Liver (tissue), 9 donors: ENCODE data around the gene WDR59. TPM values are rescaled to one million over a fixed set of nuclear protein-coding genes. Genes with fewer than 3 reads are reported as not detected.
A peak's percentile ranks its signal among the peaks of the same experiment; 100 is the strongest.
"Not testable (repeated sequence)": the region's sequence is repeated elsewhere in the genome, so short reads cannot be mapped to it uniquely, and the experiment has no call there.

Experiments used
- DNase-seq: peaks from one replicate; pipeline ENCODE4 v3.0.0-alpha.2; 2017; ENCODE audit warnings: low spot score
- H3K27ac ChIP-seq, 2 donors: one replicate each; pipeline ENCODE4 v1.7.0; 2013; ENCODE audit warnings: inconsistent platforms in 2 of 2, low read length in 2 of 2, control low read depth in 1 of 2, low read depth in 1 of 2, mild to moderate bottlenecking in 1 of 2
- H3K27me3 ChIP-seq, 4 donors: one replicate each; pipeline versions ENCODE4 v1.6.1 to v1.7.0; 2013; ENCODE audit warnings: low read length in 3 of 4, inconsistent platforms in 1 of 4, mild to moderate bottlenecking in 1 of 4, moderate library complexity in 1 of 4; ENCODE audit not compliant: control insufficient read depth in 4 of 4, insufficient read depth in 4 of 4
- H3K36me3 ChIP-seq, 4 donors: one replicate each; pipeline versions ENCODE4 v1.6.1 to v1.7.0; 2013; ENCODE audit warnings: low read length in 3 of 4, mild to moderate bottlenecking in 3 of 4, low read depth in 1 of 4, moderate library complexity in 1 of 4; ENCODE audit not compliant: control insufficient read depth in 4 of 4, insufficient read depth in 3 of 4
- H3K4me1 ChIP-seq, 4 donors: one replicate each; pipeline versions ENCODE4 v1.6.1 to v1.7.0; 2013; ENCODE audit warnings: low read length in 3 of 4, mild to moderate bottlenecking in 3 of 4, moderate library complexity in 1 of 4; ENCODE audit not compliant: control insufficient read depth in 4 of 4, insufficient read depth in 4 of 4
- H3K4me3 ChIP-seq, 3 donors: one replicate each; pipeline versions ENCODE4 v1.6.1 to v1.7.0; 2013; ENCODE audit warnings: low read length in 3 of 3, control low read depth in 1 of 3, low read depth in 1 of 3, mild to moderate bottlenecking in 1 of 3
- H3K9ac ChIP-seq, 2 donors: one replicate each; pipeline ENCODE4 v1.7.0; 2013; ENCODE audit warnings: low read length in 2 of 2, mild to moderate bottlenecking in 2 of 2, moderate library complexity in 2 of 2, control low read depth in 1 of 2, low read depth in 1 of 2
- H3K9me3 ChIP-seq, 4 donors: one replicate each; pipeline versions ENCODE4 v1.6.1 to v1.7.0; 2013; ENCODE audit warnings: low read length in 3 of 4; ENCODE audit not compliant: control insufficient read depth in 4 of 4
- ATF3 ChIP-seq: IDR thresholded peaks from 2 replicates; pipeline ENCODE4 v1.6.1; 2016; ENCODE audit warnings: antibody characterized with exemption
- CTCF ChIP-seq: fragments of 150-350 bp; IDR thresholded peaks from 2 replicates; pipeline ENCODE4 v1.5.1; 2017; ENCODE audit warnings: improper control_type of control experiment, low read depth, low read length; ENCODE audit not compliant: missing input control
- EGR1 ChIP-seq, 2 donors: IDR thresholded peaks; 2 replicates each; pipeline ENCODE4 v1.6.1; 2016 to 2018; ENCODE audit warnings: antibody characterized with exemption in 2 of 2, low read depth in 2 of 2
- FOXA2 ChIP-seq: IDR thresholded peaks from 2 replicates; pipeline ENCODE4 v1.6.1; 2016; ENCODE audit warnings: antibody characterized with exemption
- HNF4A ChIP-seq, 2 donors: conservative IDR thresholded peaks; 2 replicates each; pipeline ENCODE4 v1.6.1; 2016; ENCODE audit warnings: antibody characterized with exemption in 2 of 2, mild to moderate bottlenecking in 2 of 2
- HNF4G ChIP-seq: IDR thresholded peaks from 2 replicates; pipeline ENCODE4 v1.6.1; 2016; ENCODE audit warnings: antibody characterized with exemption
- JUND ChIP-seq, 2 donors: IDR thresholded peaks; 2 replicates each; pipeline ENCODE4 v1.6.1; 2016; ENCODE audit warnings: antibody characterized with exemption in 2 of 2
- MAX ChIP-seq: IDR thresholded peaks from 2 replicates; pipeline ENCODE4 v1.6.1; 2016; ENCODE audit warnings: antibody characterized with exemption
- NR2F2 ChIP-seq: IDR thresholded peaks from 2 replicates; pipeline ENCODE4 v1.6.1; 2016; ENCODE audit warnings: antibody characterized with exemption
- RAD21 ChIP-seq, 2 donors: IDR thresholded peaks; 2 replicates each; pipeline ENCODE4 v1.6.1; 2016; ENCODE audit warnings: antibody characterized with exemption in 2 of 2, mild to moderate bottlenecking in 2 of 2
- REST ChIP-seq: IDR thresholded peaks from 2 replicates; pipeline ENCODE4 v1.6.1; 2016; ENCODE audit warnings: antibody characterized with exemption, mild to moderate bottlenecking
- RXRA ChIP-seq, 2 donors: IDR thresholded peaks; 2 replicates each; pipeline ENCODE4 v1.6.1; 2017 to 2018; ENCODE audit warnings: antibody characterized with exemption in 2 of 2, mild to moderate bottlenecking in 1 of 2
- SP1 ChIP-seq: IDR thresholded peaks from 2 replicates; pipeline ENCODE4 v1.6.1; 2018; ENCODE audit warnings: antibody characterized with exemption, mild to moderate bottlenecking
- YY1 ChIP-seq: IDR thresholded peaks from 2 replicates; pipeline ENCODE4 v1.6.1; 2016; ENCODE audit warnings: antibody characterized with exemption, mild to moderate bottlenecking
- ZBTB33 ChIP-seq: IDR thresholded peaks from 2 replicates; pipeline ENCODE4 v1.6.1; 2016; ENCODE audit warnings: antibody characterized with exemption
- WGBS: extraction: QIAGEN DNeasy Blood & Tissue Kit; methylation state at CpG from one replicate; pipeline ENCODE4 v1.1.7; 2013; 5-methylcytosine and 5-hydroxymethylcytosine counted together
- polyA plus RNA-seq, 2 donors: library from polyadenylated mRNA; stranded (reverse) in 1 of 2; unstranded in 1 of 2; fragments of 200-250 nt in 1 of 2; fragments of >200 nt in 1 of 2; fragmentation: Nextera tagmentation in 1 of 2; extraction: Ambion mirVana in 1 of 2; gene quantifications; one replicate each; pipeline versions ENCODE4 v1.2.1 to v1.2.3, GENCODE V29; 2013 to 2015
- total RNA-seq, 2 donors: library from RNA; depleted of rRNA; stranded (reverse); fragments of >200 nt; gene quantifications; one replicate each; pipeline ENCODE4 v1.2.3, GENCODE V29; 2014
- donor health status: healthy.
- donor health status: healthy.
- donor health status: healthy.
- donor health status: healthy.
- donor health status: healthy.

WDR59 gene
- total and polyA plus RNA-seq, 4 donors = 14.1 to 30.3 (median 23.7) TPM

GRCh38 chr16:75019007-75019406 is 34.1 kb upstream of the WDR59 start:
- Histone ChIP-seq H3K4me3 (no peak overlapping the region), H3K9ac (no peak overlapping the region), H3K36me3 (no peaks in the 10 kb centered on the region), H3K9me3 (no peaks in the 10 kb centered on the region), H3K4me1 (peaks cover 0 to 2% (median under 1%) of the 10 kb centered on the region in 4 donors), H3K27ac (no peak overlapping the region), H3K27me3 (no peaks in the 10 kb centered on the region)
- DNase-seq = no peak
- 92% methylated on average over 8 of the region's 8 CpGs for WGBS
- no peak for TF ChIP-seq HNF4G

- Histone ChIP-seq H3K9ac (no peak overlapping the region), H3K36me3 (no peaks in the 10 kb centered on the region), H3K9me3 (no peaks in the 10 kb centered on the region), H3K4me3 (no peak overlapping the region), H3K4me1 (peaks cover 0 to 2% (median under 1%) of the 10 kb centered on the region in 4 donors), H3K27me3 (no peaks in the 10 kb centered on the region), H3K27ac (peak overlapping the region in 1 of 2 donors; percentile 7)
- DNase-seq = no peak
- 52% methylated on average over 3 of the region's 3 CpGs for WGBS
- no peak for TF ChIP-seq CTCF
- TF ChIP-seq EGR1 (IDR thresholded peaks at IDR 0.05; ENCODE audit: low read depth in 2 of 2) = no peak
- no peak for TF ChIP-seq NR2F2
- TF ChIP-seq YY1 = no peak
- TF ChIP-seq ATF3 = no peak
These were observed 33.0 kb upstream of the WDR59 start for GRCh38 chr16:75017670-75018525.

- H3K27me3 ChIP-seq, H3K9ac ChIP-seq, DNase-seq, H3K36me3 ChIP-seq, H3K4me1 ChIP-seq, H3K4me3 ChIP-seq, H3K9me3 ChIP-seq: not testable (repeated sequence)
- WGBS = 58% methylated on average over 12 of the region's 12 CpGs
- H3K27ac ChIP-seq = peak overlapping the region; percentile 64 to 73
- peak; percentile 53 for TF ChIP-seq REST
- TF ChIP-seq ATF3 = peak; percentile 25
- TF ChIP-seq HNF4G = peak; percentile 17
- peak; percentile 35 for TF ChIP-seq ZBTB33
- peak; percentile 77 for TF ChIP-seq SP1
- TF ChIP-seq HNF4A (conservative IDR thresholded peaks at IDR 0.05) = peak; percentile 67 to 72
- TF ChIP-seq MAX = peak; percentile 34
- peak; percentile 51 for TF ChIP-seq FOXA2
- peak; percentile 78 to 81 for TF ChIP-seq RXRA (IDR thresholded peaks at IDR 0.05)
- TF ChIP-seq RAD21 (IDR thresholded peaks at IDR 0.05) = peak; percentile 34 to 50
- peak; percentile 35 to 54 for TF ChIP-seq JUND (IDR thresholded peaks at IDR 0.05)
- peak; percentile 40 for TF ChIP-seq YY1
- TF ChIP-seq NR2F2 = peak; percentile 35
These were observed 31.6 kb upstream of the WDR59 start for GRCh38 chr16:75016451-75017081.
